PC-9 (cell line): Measurements from ENCODE around the gene CTCF. TPM values are rescaled to one million over a fixed set of nuclear protein-coding genes. Genes with fewer than 3 reads are reported as not detected.

ENCODE experiments used
- BruUV-seq: library from RNA; stranded (reverse); fragments of 400-500 nt; replicated peaks from 2 replicates; lab custom pipeline; 2021; lab: Mats Ljungman, UMichigan
- CTCF ChIA-PET: fragments of 300-600 bp; sonication (Branson Sonifier 250); formaldehyde crosslinking; loops from one replicate; lab custom pipeline; 2022; ENCODE audit warnings: antibody characterized with exemption; lab: Charles Lee
- POLR2A ChIA-PET: fragments of 300-600 bp; sonication (Branson Sonifier 250); formaldehyde crosslinking; loops from one replicate; lab custom pipeline; 2022; ENCODE audit warnings: antibody characterized with exemption; ENCODE audit not compliant: unreplicated experiment; lab: Charles Lee
- DNase-seq, 2 experiments: peaks; one replicate each; pipeline versions ENCODE4 v3.0.0 to v3.0.0-alpha.2; 2015 to 2022; ENCODE audit warnings: mixed read lengths in 1 of 2
- H2AFZ ChIP-seq: fragments of 200-600 bp; sonication (generic); 2 replicates; pipeline ENCODE4 v1.8.1; 2017; ENCODE audit warnings: antibody characterized with exemption
- H3F3A ChIP-seq: fragments of 200-600 bp; sonication (generic); 2 replicates; pipeline ENCODE4 v1.8.1; 2017; ENCODE audit warnings: antibody characterized with exemption, mild to moderate bottlenecking, low read depth; ENCODE audit not compliant: insufficient read depth
- H3K27ac ChIP-seq: fragments of 200-600 bp; sonication (generic); 2 replicates; pipeline ENCODE4 v1.6.1; 2016; ENCODE audit warnings: mixed run types
- H3K27me3 ChIP-seq: fragments of 200-600 bp; sonication (generic); 2 replicates; pipeline ENCODE4 v1.6.1; 2016; ENCODE audit warnings: low read depth, mixed run types; ENCODE audit not compliant: insufficient read depth
- H3K36me3 ChIP-seq: fragments of 200-600 bp; sonication (generic); 2 replicates; pipeline ENCODE4 v1.6.1; 2016; ENCODE audit warnings: low read depth, mixed run types
- H3K4me1 ChIP-seq: fragments of 200-600 bp; sonication (generic); replicated peaks from 2 replicates; pipeline ENCODE4 v1.6.1; 2016; ENCODE audit warnings: mixed run types; ENCODE audit not compliant: insufficient read depth
- H3K4me2 ChIP-seq: fragments of 200-600 bp; sonication (generic); 2 replicates; pipeline ENCODE4 v1.6.1; 2017; ENCODE audit warnings: mixed run types
- H3K4me3 ChIP-seq: fragments of 200-600 bp; sonication (generic); 2 replicates; pipeline ENCODE4 v1.6.1; 2016; ENCODE audit warnings: mixed run types
- H3K79me2 ChIP-seq: fragments of 200-600 bp; sonication (generic); 2 replicates; pipeline ENCODE4 v1.6.1; 2017; ENCODE audit warnings: low read depth, mixed run types
- H3K9me2 ChIP-seq: fragments of 200-600 bp; sonication (generic); 2 replicates; pipeline ENCODE4 v1.8.1; 2017; ENCODE audit warnings: mild to moderate bottlenecking; ENCODE audit not compliant: insufficient read depth
- H3K9me3 ChIP-seq: fragments of 200-600 bp; sonication (generic); 2 replicates; pipeline ENCODE4 v1.8.1; 2016; ENCODE audit warnings: low read depth; ENCODE audit not compliant: insufficient read depth
- H4K20me1 ChIP-seq: fragments of 200-600 bp; sonication (generic); 2 replicates; pipeline ENCODE4 v1.8.1; 2017; ENCODE audit not compliant: insufficient read depth
- EZH2 ChIP-seq: fragments of 200-600 bp; sonication (generic); IDR thresholded peaks from 2 replicates; pipeline ENCODE4 v1.8.0; 2017; ENCODE audit warnings: antibody characterized with exemption, low read depth
- intact Hi-C: fragments of 100-400 bp; cut with micrococcal nuclease; formaldehyde crosslinking; loops from one replicate; pipeline ENCODE4 v1.10.0; 2022; ENCODE audit not compliant: unreplicated experiment
- total RNA-seq: library from RNA; stranded (reverse); gene quantifications from 2 replicates; pipeline ENCODE4 v1.2.3, GENCODE V29; 2021
- TF ChIP-seq, protein P1 (sequence below): fragments of 200-600 bp; sonication (generic); conservative IDR thresholded peaks from 2 replicates; pipeline ENCODE4 v1.6.1; 2017; ENCODE audit warnings: mixed run types, antibody characterized with exemption, mild to moderate bottlenecking, moderate library complexity

The CTCF gene
- total RNA-seq, 1 experiment from 2014 or later, result 39.0 TPM

DNA sequence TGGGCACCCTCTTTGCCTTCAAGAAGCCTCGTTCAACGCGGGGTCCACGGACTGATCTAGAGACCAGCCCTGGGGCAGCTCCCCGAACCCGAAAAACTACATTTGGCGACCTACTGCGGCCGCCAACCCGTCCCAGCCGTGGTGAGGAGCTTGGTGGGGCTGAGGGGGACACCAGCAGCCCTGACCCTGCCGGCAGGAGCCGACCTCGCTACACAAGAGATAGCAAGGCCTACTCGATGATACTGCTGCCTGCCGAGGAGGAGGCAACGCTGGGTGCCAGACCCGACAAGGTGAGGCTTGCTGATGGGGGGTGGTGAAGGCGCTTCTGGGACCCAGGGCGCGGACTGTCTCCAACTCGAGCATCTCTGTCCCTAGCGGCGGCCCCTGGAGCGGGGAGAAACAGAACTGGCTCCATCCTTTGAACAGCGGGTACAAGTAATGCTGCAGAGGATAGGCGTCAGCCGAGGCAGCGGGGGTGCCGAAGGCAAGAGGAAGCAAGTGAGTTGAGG is 92.1 kb downstream of the CTCF start:
- Histone ChIP-seq H3K27me3 (peaks cover 38% of the 10 kb centered on the region), H2AFZ (no peak overlapping the region), H3K4me3 (no peak overlapping the region), H3K36me3 (no peaks in the 10 kb centered on the region), H3K9me3 (no peaks in the 10 kb centered on the region), H3K79me2 (peaks cover 5% of the 10 kb centered on the region), H3K27ac (no peak overlapping the region), H3F3A (no peaks in the 10 kb centered on the region), H3K4me1 (peaks cover 12% of the 10 kb centered on the region), H3K4me2 (no peak overlapping the region), H4K20me1 (no peaks in the 10 kb centered on the region), H3K9me2 (no peaks in the 10 kb centered on the region)
- TF ChIP-seq EZH2, result no peak
- TF ChIP-seq, protein P1, sequence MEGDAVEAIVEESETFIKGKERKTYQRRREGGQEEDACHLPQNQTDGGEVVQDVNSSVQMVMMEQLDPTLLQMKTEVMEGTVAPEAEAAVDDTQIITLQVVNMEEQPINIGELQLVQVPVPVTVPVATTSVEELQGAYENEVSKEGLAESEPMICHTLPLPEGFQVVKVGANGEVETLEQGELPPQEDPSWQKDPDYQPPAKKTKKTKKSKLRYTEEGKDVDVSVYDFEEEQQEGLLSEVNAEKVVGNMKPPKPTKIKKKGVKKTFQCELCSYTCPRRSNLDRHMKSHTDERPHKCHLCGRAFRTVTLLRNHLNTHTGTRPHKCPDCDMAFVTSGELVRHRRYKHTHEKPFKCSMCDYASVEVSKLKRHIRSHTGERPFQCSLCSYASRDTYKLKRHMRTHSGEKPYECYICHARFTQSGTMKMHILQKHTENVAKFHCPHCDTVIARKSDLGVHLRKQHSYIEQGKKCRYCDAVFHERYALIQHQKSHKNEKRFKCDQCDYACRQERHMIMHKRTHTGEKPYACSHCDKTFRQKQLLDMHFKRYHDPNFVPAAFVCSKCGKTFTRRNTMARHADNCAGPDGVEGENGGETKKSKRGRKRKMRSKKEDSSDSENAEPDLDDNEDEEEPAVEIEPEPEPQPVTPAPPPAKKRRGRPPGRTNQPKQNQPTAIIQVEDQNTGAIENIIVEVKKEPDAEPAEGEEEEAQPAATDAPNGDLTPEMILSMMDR, result no peak
- ChIA-PET CTCF (interaction anchor here (0.5 to 0.6 kb wide), 2 partner anchors 31 to 64 kb away, joined by 4 read pairs; no protein-coding TSS in a partner anchor), POLR2A (no interaction called here)
- DNase-seq, result no peak
- BruUV-seq, result no TSS peak
- intact Hi-C loops, result no loop called here

DNA sequence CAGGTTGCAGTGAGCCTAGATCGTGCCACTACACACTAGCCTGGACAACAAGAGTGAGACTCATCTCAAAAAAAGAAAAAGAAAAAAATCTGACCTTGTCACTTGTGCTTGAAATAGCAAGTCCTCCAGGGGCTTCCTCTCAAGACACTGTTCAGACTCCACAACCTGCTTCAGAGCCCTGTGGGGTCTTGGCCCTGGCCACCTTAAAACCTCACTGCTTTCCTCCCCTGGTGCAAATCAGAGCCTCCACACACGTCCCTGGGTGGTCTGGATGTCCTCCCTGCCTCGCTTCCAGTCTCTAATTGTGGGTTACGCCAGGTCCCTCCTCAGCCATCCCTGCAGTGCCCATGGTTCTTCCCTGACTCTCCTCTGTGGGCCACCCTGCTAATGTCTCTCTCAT is 93.0 kb downstream of the CTCF start:
- ChIA-PET CTCF (no interaction called here), POLR2A (no interaction called here)
- H3K27ac ChIP-seq, result no peak overlapping the region
- H3K9me2 ChIP-seq, result no peaks in the 10 kb centered on the region
- no peak overlapping the region for H3K4me3 ChIP-seq
- peaks cover 2% of the 10 kb centered on the region for H3F3A ChIP-seq
- BruUV-seq, result no TSS peak
- no peak for DNase-seq
- TF ChIP-seq EZH2, result no peak
- TF ChIP-seq, protein P1, result no peak
- intact Hi-C loops, result no loop called here
- H3K27me3 ChIP-seq, result peaks cover 35% of the 10 kb centered on the region
- H3K9me3 ChIP-seq, result no peaks in the 10 kb centered on the region
- H2AFZ ChIP-seq, result no peak overlapping the region
- peaks cover 8% of the 10 kb centered on the region for H3K79me2 ChIP-seq
- H3K4me1 ChIP-seq, result peaks cover 12% of the 10 kb centered on the region
- no peaks in the 10 kb centered on the region for H4K20me1 ChIP-seq
- H3K4me2 ChIP-seq, result no peak overlapping the region
- H3K36me3 ChIP-seq, result no peaks in the 10 kb centered on the region

GRCh38 chr16:67656344-67657016 is 94.2 kb downstream of the CTCF start:
- Histone ChIP-seq H3K27ac (no peak overlapping the region), H3F3A (peaks cover 5% of the 10 kb centered on the region), H4K20me1 (no peaks in the 10 kb centered on the region), H3K36me3 (no peaks in the 10 kb centered on the region), H3K4me2 (no peak overlapping the region), H2AFZ (no peak overlapping the region), H3K4me1 (peaks cover 12% of the 10 kb centered on the region), H3K79me2 (peaks cover 8% of the 10 kb centered on the region), H3K9me3 (no peaks in the 10 kb centered on the region), H3K27me3 (peaks cover 24% of the 10 kb centered on the region), H3K9me2 (no peaks in the 10 kb centered on the region), H3K4me3 (no peak overlapping the region)
- TF ChIP-seq, protein P1, result no peak
- TF ChIP-seq EZH2, result no peak
- no TSS peak for BruUV-seq
- ChIA-PET POLR2A (no interaction called here), CTCF (no interaction called here)
- no peak for DNase-seq
- intact Hi-C loops, result no loop called here
